Superior temporal gyrus (tissue), 1 donor: ENCODE measurements around the gene IP6K3.

Experiments
- DNase-seq: peaks from one replicate; pipeline ENCODE4 v3.0.0-alpha.2; 2016; ENCODE audit errors: extremely low spot score

IP6K3 gene

GRCh38 chr6:33777398-33778388 lies 31.0 kb upstream of the IP6K3 start:
- no peak for DNase-seq

GRCh38 chr6:33776764-33777163 lies 30.1 kb upstream of the IP6K3 start:
- DNase-seq, result no peak

- DNase-seq, result no peak
These were observed 29.5 kb upstream of the IP6K3 start for GRCh38 chr6:33776186-33776585.

DNA sequence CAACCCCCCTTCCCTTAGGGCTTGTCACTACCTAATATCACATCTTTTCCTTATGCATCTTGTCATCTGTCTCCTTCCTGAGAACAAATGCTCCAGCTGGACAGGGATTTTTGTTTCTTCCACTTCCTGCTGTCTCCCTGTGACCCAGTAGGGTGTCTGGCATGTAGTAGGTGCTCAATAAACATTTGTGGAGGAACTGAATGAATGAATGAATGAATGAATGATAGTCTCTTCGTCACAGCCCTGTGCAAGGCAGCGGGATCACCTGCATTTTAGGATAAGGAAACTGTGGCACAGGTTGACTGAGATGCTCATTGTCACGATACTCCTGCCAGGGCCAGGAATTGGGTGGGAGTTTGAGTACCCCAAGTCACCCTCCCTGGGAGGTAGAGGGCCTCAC lies 28.1 kb upstream of the IP6K3 start:
- DNase-seq, result no peak

GRCh38 chr6:33772902-33773472 lies 26.3 kb upstream of the IP6K3 start:
- DNase-seq, result no peak

GRCh38 chr6:33772082-33772830 lies 25.6 kb upstream of the IP6K3 start:
- DNase-seq, result no peak

- peak; percentile 65 for DNase-seq
These were observed 24.7 kb upstream of the IP6K3 start for GRCh38 chr6:33771146-33772081.

DNA sequence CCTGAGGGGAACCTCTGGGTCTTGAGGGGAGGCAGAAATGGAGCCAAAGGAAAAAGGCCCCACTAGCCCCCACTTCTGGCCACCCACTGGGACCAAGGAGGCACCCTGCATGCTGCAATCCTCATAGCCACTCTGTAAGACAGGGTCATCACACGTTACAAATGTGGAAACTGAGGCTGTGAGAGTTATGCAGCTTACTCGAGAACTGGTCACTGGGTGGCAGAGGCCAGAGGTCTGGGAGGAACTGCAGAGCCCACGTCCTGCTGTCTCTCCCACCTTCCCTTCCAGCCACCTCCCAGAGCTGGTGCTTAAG lies 24.1 kb upstream of the IP6K3 start:
- no peak for DNase-seq

- DNase-seq, result no peak
These were observed 23.6 kb upstream of the IP6K3 start for GRCh38 chr6:33770124-33770832.

DNA sequence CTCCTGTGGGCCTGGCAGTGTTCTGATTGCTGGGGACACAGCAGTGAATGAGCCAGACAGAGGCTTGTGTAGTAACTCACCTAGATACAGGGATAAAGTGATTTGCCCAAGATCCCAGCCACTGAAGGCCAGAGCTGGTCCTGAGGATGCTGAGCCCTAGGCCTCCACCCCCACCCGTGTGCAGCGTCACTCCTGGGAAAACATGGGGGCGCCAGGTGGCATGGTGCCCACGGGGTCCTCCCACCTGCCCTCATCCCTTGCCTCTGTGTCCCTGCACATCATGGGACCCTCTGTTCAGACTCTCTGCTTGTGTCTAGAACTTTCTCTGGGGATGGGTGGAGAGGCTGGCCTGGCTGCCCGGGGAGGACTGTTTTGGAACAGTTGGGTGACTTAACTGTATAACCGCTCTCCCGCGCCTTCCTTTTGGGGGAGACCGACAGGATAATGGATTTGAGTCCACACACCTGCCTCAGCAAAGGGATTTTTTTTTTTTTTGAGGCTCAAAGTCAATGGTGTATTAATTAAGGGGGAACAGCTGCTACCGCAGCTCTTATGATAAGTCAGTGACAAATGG lies 22.6 kb upstream of the IP6K3 start:
- DNase-seq, result no peak

DNA sequence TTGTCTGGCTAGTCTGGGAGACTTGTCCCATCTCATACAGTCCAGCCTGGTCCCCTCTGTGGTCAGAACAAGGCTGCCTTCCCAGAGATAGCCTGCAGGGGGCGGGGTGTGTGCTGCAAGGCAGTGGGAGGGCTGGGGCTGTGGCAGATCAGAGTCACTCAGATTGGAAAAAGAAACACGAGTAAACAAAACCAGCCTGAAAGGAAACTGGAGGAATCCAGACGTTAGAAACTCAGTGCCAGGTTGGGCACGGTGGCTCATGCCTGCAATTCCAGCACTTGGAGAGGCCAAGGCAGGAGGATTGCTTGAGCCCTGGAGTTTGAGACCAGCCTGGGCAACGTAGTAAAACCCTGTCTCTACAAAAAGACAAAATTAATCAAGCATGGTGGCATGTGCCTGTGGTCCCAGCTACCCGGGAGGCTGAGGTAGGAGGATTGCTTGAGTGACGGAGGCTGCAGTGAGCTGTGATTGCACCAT lies 22.0 kb upstream of the IP6K3 start:
- peak; percentile 77 for DNase-seq

GRCh38 chr6:33766921-33767907 lies 20.5 kb upstream of the IP6K3 start:
- no peak for DNase-seq

DNA sequence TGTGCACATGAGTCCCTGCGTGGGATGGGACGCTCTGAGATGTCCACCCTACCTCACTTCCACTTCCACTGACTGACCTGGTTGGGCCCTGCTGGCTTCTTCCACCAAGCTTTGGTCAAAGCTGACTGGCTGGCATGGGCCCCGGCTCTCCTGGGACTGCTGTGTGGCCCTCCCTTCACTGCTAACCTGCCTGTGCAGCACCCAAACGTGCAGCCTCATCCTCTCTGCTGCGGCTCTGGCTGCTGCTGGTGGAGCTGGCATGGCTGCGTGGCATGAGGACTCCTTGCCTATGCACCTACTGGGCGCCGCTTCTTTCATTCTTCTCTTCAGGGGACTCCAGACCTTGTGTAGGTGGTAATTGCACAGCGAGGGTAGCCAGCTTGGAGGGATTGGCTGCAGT lies 18.7 kb upstream of the IP6K3 start:
- DNase-seq, result no peak

- DNase-seq, result no peak
These were observed 17.3 kb upstream of the IP6K3 start for GRCh38 chr6:33764036-33764435.

GRCh38 chr6:33763483-33763882 lies 16.8 kb upstream of the IP6K3 start:
- no peak for DNase-seq

DNA sequence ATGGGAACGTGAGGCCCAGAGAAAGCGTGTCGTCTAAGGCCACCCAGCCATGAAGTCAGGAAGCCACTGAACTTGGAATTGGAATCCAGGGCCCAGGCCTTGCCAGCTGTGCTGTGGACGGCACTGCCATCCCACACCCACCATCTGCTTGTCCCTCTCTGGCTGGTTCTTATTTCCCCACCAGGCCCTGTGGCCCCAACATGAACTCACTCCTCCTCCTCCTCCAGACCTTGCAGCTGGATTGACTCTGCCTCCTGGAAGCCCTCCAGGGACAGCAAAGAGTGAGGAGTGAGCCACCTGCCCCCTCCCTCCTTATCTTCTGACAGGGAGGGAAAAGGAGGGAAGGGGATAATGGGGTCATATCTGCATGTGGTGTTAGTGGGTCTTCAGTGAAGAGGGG lies 16.0 kb upstream of the IP6K3 start:
- DNase-seq, result no peak

GRCh38 chr6:33761922-33762629 lies 15.4 kb upstream of the IP6K3 start:
- DNase-seq, result peak; percentile 79

GRCh38 chr6:33761581-33761921 lies 14.8 kb upstream of the IP6K3 start:
- DNase-seq, result no peak
